ENCODE measurements around the gene CCDC112. TPM values are rescaled to one million over a fixed set of nuclear protein-coding genes. Genes with fewer than 3 reads are reported as not detected.

CCDC112 gene
- polyA plus RNA-seq, 1 donor (not counting 4 experiments of a cell fraction or from before 2014, with no cell fraction given) = 4.0 TPM

GRCh38 chr5:115319007-115319406 lies 22.6 kb upstream of the CCDC112 start:
- dilution Hi-C loops (cut with MboI; ENCODE audit: extremely low pct_ligation_motif_present, low sequenced_read_pairs) = no loop called here
- Histone ChIP-seq H3K4me2 (ENCODE audit: control insufficient read depth, extremely low read depth, insufficient read depth, low read depth, low read length) (no peak overlapping the region), H2AFZ (ENCODE audit: control insufficient read depth, low read length) (no peak overlapping the region), H3K36me3 (ENCODE audit: control insufficient read depth in 2 of 2, extremely low read depth in 1 of 2, insufficient read depth in 2 of 2, low read length in 2 of 2) (no peaks in the 10 kb centered on the region), H3K9me1 (ENCODE audit: control insufficient read depth, extremely low read depth, insufficient read depth, low read length) (no peaks in the 10 kb centered on the region), H3K4me1 (ENCODE audit: control insufficient read depth, extremely low read depth, insufficient read depth, low read length) (peaks cover 6% of the 10 kb centered on the region), H3K9ac (ENCODE audit: control insufficient read depth, extremely low read depth, insufficient read depth, low read length) (no peak overlapping the region), H3K4me3 (ENCODE audit: control insufficient read depth in 2 of 3, extremely low read depth in 1 of 3, insufficient read depth in 2 of 3, low read depth in 1 of 3, low read length in 3 of 3) (no peak overlapping the region), H3K9me3 (ENCODE audit: control insufficient read depth, low read depth, low read length) (no peaks in the 10 kb centered on the region), H3K27me3 (ENCODE audit: control insufficient read depth, extremely low read depth, insufficient read depth, low read length) (no peaks in the 10 kb centered on the region), H4K20me1 (ENCODE audit: control insufficient read depth, extremely low read depth, insufficient read depth, low read length) (no peaks in the 10 kb centered on the region), H3K79me2 (ENCODE audit: control insufficient read depth, insufficient read depth, low read length) (no peaks in the 10 kb centered on the region), H3K27ac (ENCODE audit: control insufficient read depth, insufficient read depth, low read length) (no peak overlapping the region)
- no peak for FAIRE-seq
- no peak for TF ChIP-seq EZH2 (IDR thresholded peaks at IDR 0.05; ENCODE audit: low read length)
- no peak for TF ChIP-seq CTCF (optimal IDR thresholded peaks at IDR 0.05 in 1 of 3, IDR thresholded peaks at IDR 0.05 in 1 of 3, conservative IDR thresholded peaks at IDR 0.05 in 1 of 3; ENCODE audit: extremely low read depth in 1 of 3, insufficient read depth in 2 of 3, low read length in 3 of 3)
- DNase-seq (ENCODE audit: low read depth, low spot score) = no peak

GRCh38 chr5:115317736-115318135 lies 21.3 kb upstream of the CCDC112 start:
- Histone ChIP-seq H2AFZ (ENCODE audit: control insufficient read depth, low read length) (no peak overlapping the region), H4K20me1 (ENCODE audit: control insufficient read depth, extremely low read depth, insufficient read depth, low read length) (no peaks in the 10 kb centered on the region), H3K9me3 (ENCODE audit: control insufficient read depth, low read depth, low read length) (no peaks in the 10 kb centered on the region), H3K36me3 (ENCODE audit: control insufficient read depth in 2 of 2, extremely low read depth in 1 of 2, insufficient read depth in 2 of 2, low read length in 2 of 2) (no peaks in the 10 kb centered on the region), H3K4me1 (ENCODE audit: control insufficient read depth, extremely low read depth, insufficient read depth, low read length) (peaks cover 6% of the 10 kb centered on the region), H3K4me3 (ENCODE audit: control insufficient read depth in 2 of 3, extremely low read depth in 1 of 3, insufficient read depth in 2 of 3, low read depth in 1 of 3, low read length in 3 of 3) (no peak overlapping the region), H3K27ac (ENCODE audit: control insufficient read depth, insufficient read depth, low read length) (no peak overlapping the region), H3K27me3 (ENCODE audit: control insufficient read depth, extremely low read depth, insufficient read depth, low read length) (no peaks in the 10 kb centered on the region), H3K4me2 (ENCODE audit: control insufficient read depth, extremely low read depth, insufficient read depth, low read depth, low read length) (no peak overlapping the region), H3K9ac (ENCODE audit: control insufficient read depth, extremely low read depth, insufficient read depth, low read length) (no peak overlapping the region), H3K79me2 (ENCODE audit: control insufficient read depth, insufficient read depth, low read length) (no peaks in the 10 kb centered on the region), H3K9me1 (ENCODE audit: control insufficient read depth, extremely low read depth, insufficient read depth, low read length) (no peaks in the 10 kb centered on the region)
- dilution Hi-C loops (cut with MboI; ENCODE audit: extremely low pct_ligation_motif_present, low sequenced_read_pairs) = no loop called here
- TF ChIP-seq EZH2 (IDR thresholded peaks at IDR 0.05; ENCODE audit: low read length) (no peak), CTCF (optimal IDR thresholded peaks at IDR 0.05 in 1 of 3, IDR thresholded peaks at IDR 0.05 in 1 of 3, conservative IDR thresholded peaks at IDR 0.05 in 1 of 3; ENCODE audit: extremely low read depth in 1 of 3, insufficient read depth in 2 of 3, low read length in 3 of 3) (no peak)
- no peak for FAIRE-seq
- no peak for DNase-seq (ENCODE audit: low read depth, low spot score)

Data from keratinocyte (primary cell).